ENCODE measurements around the gene HBM. TPM values are rescaled to one million over a fixed set of nuclear protein-coding genes. Genes with fewer than 3 reads are reported as not detected.

HBM gene
- total RNA-seq, 1 experiment from 2014 or later: not detected

GRCh38 chr16:164827-165538 lies 795 bp upstream of the HBM start:
- intact Hi-C loops (cut with micrococcal nuclease; ENCODE audit: unreplicated experiment): no loop called here
- TF ChIP-seq, protein P1, sequence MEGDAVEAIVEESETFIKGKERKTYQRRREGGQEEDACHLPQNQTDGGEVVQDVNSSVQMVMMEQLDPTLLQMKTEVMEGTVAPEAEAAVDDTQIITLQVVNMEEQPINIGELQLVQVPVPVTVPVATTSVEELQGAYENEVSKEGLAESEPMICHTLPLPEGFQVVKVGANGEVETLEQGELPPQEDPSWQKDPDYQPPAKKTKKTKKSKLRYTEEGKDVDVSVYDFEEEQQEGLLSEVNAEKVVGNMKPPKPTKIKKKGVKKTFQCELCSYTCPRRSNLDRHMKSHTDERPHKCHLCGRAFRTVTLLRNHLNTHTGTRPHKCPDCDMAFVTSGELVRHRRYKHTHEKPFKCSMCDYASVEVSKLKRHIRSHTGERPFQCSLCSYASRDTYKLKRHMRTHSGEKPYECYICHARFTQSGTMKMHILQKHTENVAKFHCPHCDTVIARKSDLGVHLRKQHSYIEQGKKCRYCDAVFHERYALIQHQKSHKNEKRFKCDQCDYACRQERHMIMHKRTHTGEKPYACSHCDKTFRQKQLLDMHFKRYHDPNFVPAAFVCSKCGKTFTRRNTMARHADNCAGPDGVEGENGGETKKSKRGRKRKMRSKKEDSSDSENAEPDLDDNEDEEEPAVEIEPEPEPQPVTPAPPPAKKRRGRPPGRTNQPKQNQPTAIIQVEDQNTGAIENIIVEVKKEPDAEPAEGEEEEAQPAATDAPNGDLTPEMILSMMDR (IDR thresholded peaks at IDR 0.05; ENCODE audit: insufficient read depth in 1 of 2, low read depth in 1 of 2, low read length in 1 of 2, severe bottlenecking in 1 of 2, unreplicated experiment in 1 of 2): no peak
- H3K4me1 ChIP-seq: no peaks in the 10 kb centered on the region
- H3K27me3 ChIP-seq (replicated peaks; ENCODE audit: control insufficient read depth, insufficient read depth, low read length): no peaks in the 10 kb centered on the region
- peaks cover 5% of the 10 kb centered on the region for H3K27me3 Mint-ChIP-seq (ENCODE audit: insufficient read depth, unreplicated experiment)
- H3K4me3 Mint-ChIP-seq (ENCODE audit: unreplicated experiment): no peak overlapping the region
- CTCF ChIA-PET: no interaction called here
- BruUV-seq (replicated peaks): no TSS peak
- POLR2A ChIA-PET: no interaction called here
- H3K4me3 ChIP-seq (ENCODE audit: low read depth, low read length): no peak overlapping the region
- H3K36me3 ChIP-seq (ENCODE audit: control insufficient read depth, insufficient read depth, low read length): no peaks in the 10 kb centered on the region
- no peak for DNase-seq
- no peaks in the 10 kb centered on the region for H3K4me1 Mint-ChIP-seq (ENCODE audit: low read depth, unreplicated experiment)
- no peaks in the 10 kb centered on the region for H3K9me3 Mint-ChIP-seq (ENCODE audit: unreplicated experiment)
- H3K36me3 Mint-ChIP-seq (ENCODE audit: insufficient read depth, unreplicated experiment): no peaks in the 10 kb centered on the region
- H3K27ac Mint-ChIP-seq (ENCODE audit: unreplicated experiment): no peak overlapping the region
- H3K9me3 ChIP-seq: no peaks in the 10 kb centered on the region

- peaks cover 9% of the 10 kb centered on the region for H3K27me3 Mint-ChIP-seq (ENCODE audit: insufficient read depth, unreplicated experiment)
- no peaks in the 10 kb centered on the region for H3K36me3 Mint-ChIP-seq (ENCODE audit: insufficient read depth, unreplicated experiment)
- intact Hi-C loops (cut with micrococcal nuclease; ENCODE audit: unreplicated experiment): no loop called here
- no peaks in the 10 kb centered on the region for H3K27me3 ChIP-seq (replicated peaks; ENCODE audit: control insufficient read depth, insufficient read depth, low read length)
- no peaks in the 10 kb centered on the region for H3K4me1 ChIP-seq
- H3K36me3 ChIP-seq (ENCODE audit: control insufficient read depth, insufficient read depth, low read length): no peaks in the 10 kb centered on the region
- no peak overlapping the region for H3K4me3 Mint-ChIP-seq (ENCODE audit: unreplicated experiment)
- H3K27ac Mint-ChIP-seq (ENCODE audit: unreplicated experiment): no peak overlapping the region
- no peaks in the 10 kb centered on the region for H3K9me3 ChIP-seq
- TF ChIP-seq, protein P1 (IDR thresholded peaks at IDR 0.05; ENCODE audit: insufficient read depth in 1 of 2, low read depth in 1 of 2, low read length in 1 of 2, severe bottlenecking in 1 of 2, unreplicated experiment in 1 of 2): no peak
- CTCF ChIA-PET: no interaction called here
- no TSS peak for BruUV-seq (replicated peaks)
- POLR2A ChIA-PET: no interaction called here
- DNase-seq: no peak
- H3K9me3 Mint-ChIP-seq (ENCODE audit: unreplicated experiment): no peaks in the 10 kb centered on the region
- no peak overlapping the region for H3K4me3 ChIP-seq (ENCODE audit: low read depth, low read length)
- no peaks in the 10 kb centered on the region for H3K4me1 Mint-ChIP-seq (ENCODE audit: low read depth, unreplicated experiment)
These were observed 770 bp downstream of the HBM start for GRCh38 chr16:166375-167121.

DNA sequence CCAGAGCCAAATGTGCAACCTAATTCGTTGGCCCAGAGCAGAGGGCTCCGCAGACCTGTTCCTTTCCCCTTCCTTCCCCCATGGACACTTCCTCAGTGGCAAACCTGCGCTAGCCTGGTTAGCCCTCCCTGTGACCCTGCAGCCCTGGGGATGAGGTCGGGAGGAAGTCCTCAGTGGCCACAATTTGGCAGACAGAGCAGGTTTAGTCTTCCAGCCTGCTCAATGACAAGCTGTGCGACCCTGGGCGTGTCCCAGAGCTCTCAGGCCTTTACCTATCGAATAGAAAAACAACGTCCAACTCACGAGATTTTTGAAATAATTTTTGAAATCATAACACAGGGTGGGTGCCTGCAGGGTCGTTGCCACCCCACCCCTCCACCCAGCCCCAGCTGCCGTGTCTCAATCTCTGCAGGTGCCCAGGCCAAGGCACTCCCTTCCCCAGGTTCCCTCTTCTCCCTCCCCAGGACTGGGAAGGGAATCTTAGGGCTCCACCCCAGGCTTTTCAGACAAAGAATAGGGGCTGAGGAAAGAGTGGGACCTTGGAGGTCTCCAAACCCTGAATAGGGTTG lies 1.4 kb downstream of the HBM start:
- no peaks in the 10 kb centered on the region for H3K27me3 ChIP-seq (replicated peaks; ENCODE audit: control insufficient read depth, insufficient read depth, low read length)
- H3K9me3 ChIP-seq: no peaks in the 10 kb centered on the region
- H3K4me1 ChIP-seq: no peaks in the 10 kb centered on the region
- intact Hi-C loops (cut with micrococcal nuclease; ENCODE audit: unreplicated experiment): no loop called here
- TF ChIP-seq, protein P1 (IDR thresholded peaks at IDR 0.05; ENCODE audit: insufficient read depth in 1 of 2, low read depth in 1 of 2, low read length in 1 of 2, severe bottlenecking in 1 of 2, unreplicated experiment in 1 of 2): no peak
- no peak for DNase-seq
- Mint-ChIP-seq H3K4me1 (ENCODE audit: low read depth, unreplicated experiment) (no peaks in the 10 kb centered on the region), H3K36me3 (ENCODE audit: insufficient read depth, unreplicated experiment) (no peaks in the 10 kb centered on the region), H3K27ac (ENCODE audit: unreplicated experiment) (no peak overlapping the region), H3K9me3 (ENCODE audit: unreplicated experiment) (no peaks in the 10 kb centered on the region), H3K4me3 (ENCODE audit: unreplicated experiment) (no peak overlapping the region), H3K27me3 (ENCODE audit: insufficient read depth, unreplicated experiment) (peaks cover 12% of the 10 kb centered on the region)
- no peaks in the 10 kb centered on the region for H3K36me3 ChIP-seq (ENCODE audit: control insufficient read depth, insufficient read depth, low read length)
- ChIA-PET CTCF (no interaction called here), POLR2A (no interaction called here)
- no peak overlapping the region for H3K4me3 ChIP-seq (ENCODE audit: low read depth, low read length)
- BruUV-seq (replicated peaks): no TSS peak

Data from Caco-2 (cell line).